ENCODE data around the gene RNF180. TPM values are rescaled to one million over a fixed set of nuclear protein-coding genes. Genes with fewer than 3 reads are reported as not detected.
A peak's percentile ranks its signal among the peaks of the same experiment; 100 is the strongest.

RNF180 gene
- total and polyA plus RNA-seq, 8 donors = 9.7 to 14.6 (median 12.2) TPM

DNA sequence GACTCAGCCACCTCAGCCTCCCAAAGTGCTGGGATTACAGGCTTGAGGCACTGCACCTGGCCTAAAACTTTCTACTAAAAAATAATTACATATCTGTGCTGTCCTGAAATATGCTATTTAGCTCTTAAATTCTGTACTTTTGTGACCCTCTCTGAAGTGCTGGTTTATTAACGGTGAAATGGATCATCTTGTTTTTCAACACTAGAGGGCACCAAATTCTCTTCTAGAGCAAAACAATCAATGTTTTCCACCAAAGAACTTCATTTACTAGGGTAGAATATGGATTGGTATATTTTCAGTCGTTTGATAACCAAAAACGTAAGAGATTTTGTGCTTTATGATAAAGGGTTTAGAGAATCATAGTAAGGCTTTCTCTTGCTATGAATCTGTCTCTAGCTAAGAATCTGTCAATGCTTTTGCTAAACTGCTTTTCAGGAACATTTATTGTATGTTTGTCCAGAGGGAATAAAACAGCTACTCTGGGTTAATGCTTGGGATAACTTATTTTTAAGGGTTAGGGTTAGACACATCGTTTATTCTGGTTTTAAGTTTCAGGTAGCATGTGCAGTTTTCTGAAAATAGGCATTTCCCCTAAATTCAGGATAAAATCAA is 63.6 kb downstream of the RNF180 start:
- H3K4me3 ChIP-seq = no peak overlapping the region
- intact Hi-C loops (cut with DNase I) = no loop called here
- H3K36me3 ChIP-seq = no peaks in the 10 kb centered on the region
- H3K9me3 ChIP-seq = no peaks in the 10 kb centered on the region
- H3K27ac ChIP-seq = no peak overlapping the region
- TF ChIP-seq, protein P1, sequence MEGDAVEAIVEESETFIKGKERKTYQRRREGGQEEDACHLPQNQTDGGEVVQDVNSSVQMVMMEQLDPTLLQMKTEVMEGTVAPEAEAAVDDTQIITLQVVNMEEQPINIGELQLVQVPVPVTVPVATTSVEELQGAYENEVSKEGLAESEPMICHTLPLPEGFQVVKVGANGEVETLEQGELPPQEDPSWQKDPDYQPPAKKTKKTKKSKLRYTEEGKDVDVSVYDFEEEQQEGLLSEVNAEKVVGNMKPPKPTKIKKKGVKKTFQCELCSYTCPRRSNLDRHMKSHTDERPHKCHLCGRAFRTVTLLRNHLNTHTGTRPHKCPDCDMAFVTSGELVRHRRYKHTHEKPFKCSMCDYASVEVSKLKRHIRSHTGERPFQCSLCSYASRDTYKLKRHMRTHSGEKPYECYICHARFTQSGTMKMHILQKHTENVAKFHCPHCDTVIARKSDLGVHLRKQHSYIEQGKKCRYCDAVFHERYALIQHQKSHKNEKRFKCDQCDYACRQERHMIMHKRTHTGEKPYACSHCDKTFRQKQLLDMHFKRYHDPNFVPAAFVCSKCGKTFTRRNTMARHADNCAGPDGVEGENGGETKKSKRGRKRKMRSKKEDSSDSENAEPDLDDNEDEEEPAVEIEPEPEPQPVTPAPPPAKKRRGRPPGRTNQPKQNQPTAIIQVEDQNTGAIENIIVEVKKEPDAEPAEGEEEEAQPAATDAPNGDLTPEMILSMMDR (IDR thresholded peaks at IDR 0.05) = peak in 1 of 2 donors; percentile 53
- H3K27me3 ChIP-seq = no peaks in the 10 kb centered on the region
- ATAC-seq = peak; percentile 40
- peak in 2 of 4 donors; percentile 27 to 37 for DNase-seq
- H3K4me1 ChIP-seq = no peaks in the 10 kb centered on the region

DNA sequence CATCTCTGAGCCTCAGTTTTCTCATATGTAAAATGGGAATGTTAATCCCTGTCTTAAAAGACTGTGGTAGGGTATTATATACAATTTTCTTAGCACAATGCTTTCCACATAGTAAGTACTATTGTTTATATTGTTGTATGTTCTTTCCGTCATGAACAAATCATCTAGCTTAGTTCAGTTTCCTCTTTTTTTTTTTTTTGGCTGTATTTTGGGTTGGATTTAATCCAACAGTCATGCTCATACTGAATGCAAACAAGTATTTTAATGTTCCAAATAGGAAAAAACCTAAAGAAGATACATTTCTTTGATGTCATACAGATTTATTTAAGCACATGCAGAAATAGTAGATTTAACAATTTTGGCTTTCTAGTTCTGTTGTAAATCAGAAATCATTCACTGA is 95.1 kb downstream of the RNF180 start:
- no peaks in the 10 kb centered on the region for H3K36me3 ChIP-seq
- TF ChIP-seq, protein P1 (IDR thresholded peaks at IDR 0.05) = no peak
- no peaks in the 10 kb centered on the region for H3K27me3 ChIP-seq
- peaks cover 0 to 16% of the 10 kb centered on the region in 2 donors for H3K9me3 ChIP-seq
- H3K4me3 ChIP-seq = no peak overlapping the region
- intact Hi-C loops (cut with DNase I) = no loop called here
- H3K4me1 ChIP-seq = no peaks in the 10 kb centered on the region
- DNase-seq (peak in 2 of 4 donors; percentile 17 to 43), ATAC-seq (no peak)
- no peak overlapping the region for H3K27ac ChIP-seq

DNA sequence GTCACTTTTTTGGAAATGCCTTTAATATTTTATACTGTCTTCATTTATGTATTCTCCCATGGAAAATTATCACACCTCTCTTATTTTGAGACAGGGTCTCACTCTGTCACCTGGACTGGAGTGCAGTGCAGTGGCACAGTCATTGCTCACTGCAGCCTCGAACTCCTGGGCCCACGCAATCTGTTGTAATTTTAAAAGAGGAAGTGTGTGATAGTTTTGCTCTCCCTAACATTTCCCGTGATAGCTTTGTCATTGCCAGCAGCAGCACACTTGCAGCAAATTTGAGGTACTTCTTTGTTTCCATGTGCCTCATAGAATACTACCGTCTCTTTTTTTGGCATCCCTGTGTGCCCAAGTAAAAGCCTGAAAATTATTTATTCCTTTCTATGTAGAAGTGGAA is 103.5 kb downstream of the RNF180 start:
- peaks cover 0 to 9% of the 10 kb centered on the region in 2 donors for H3K9me3 ChIP-seq
- no peaks in the 10 kb centered on the region for H3K4me1 ChIP-seq
- intact Hi-C loops (cut with DNase I) = no loop called here
- no peak for DNase-seq
- no peaks in the 10 kb centered on the region for H3K36me3 ChIP-seq
- no peaks in the 10 kb centered on the region for H3K27me3 ChIP-seq
- H3K4me3 ChIP-seq = no peak overlapping the region
- no peak for ATAC-seq
- no peak overlapping the region for H3K27ac ChIP-seq
- TF ChIP-seq, protein P1 (IDR thresholded peaks at IDR 0.05) = no peak

DNA sequence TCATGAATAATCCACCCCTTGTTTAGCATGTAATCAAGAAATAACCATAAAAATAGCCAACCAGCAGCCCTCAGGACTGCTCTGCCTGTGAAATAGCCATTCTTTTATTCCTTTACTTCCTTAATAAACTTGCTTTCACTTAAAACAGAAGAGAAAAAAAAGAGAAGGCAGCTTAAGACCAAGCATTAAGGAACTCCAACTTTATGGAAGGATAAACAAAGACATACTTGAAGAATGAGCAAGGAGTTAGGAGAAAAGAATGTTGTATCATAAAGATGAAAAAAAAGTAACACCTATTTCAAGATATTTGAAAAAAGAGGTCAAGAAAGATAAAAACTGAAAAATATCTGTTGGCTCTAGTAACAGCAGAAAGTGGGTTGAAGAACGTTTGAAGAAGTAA is 107.6 kb downstream of the RNF180 start:
- intact Hi-C loops (cut with DNase I) = no loop called here
- ATAC-seq = no peak
- no peaks in the 10 kb centered on the region for H3K4me1 ChIP-seq
- no peak overlapping the region for H3K27ac ChIP-seq
- no peaks in the 10 kb centered on the region for H3K36me3 ChIP-seq
- no peak for DNase-seq
- TF ChIP-seq, protein P1 (IDR thresholded peaks at IDR 0.05) = no peak
- H3K27me3 ChIP-seq = no peaks in the 10 kb centered on the region
- no peaks in the 10 kb centered on the region for H3K9me3 ChIP-seq
- H3K4me3 ChIP-seq = no peak overlapping the region

DNA sequence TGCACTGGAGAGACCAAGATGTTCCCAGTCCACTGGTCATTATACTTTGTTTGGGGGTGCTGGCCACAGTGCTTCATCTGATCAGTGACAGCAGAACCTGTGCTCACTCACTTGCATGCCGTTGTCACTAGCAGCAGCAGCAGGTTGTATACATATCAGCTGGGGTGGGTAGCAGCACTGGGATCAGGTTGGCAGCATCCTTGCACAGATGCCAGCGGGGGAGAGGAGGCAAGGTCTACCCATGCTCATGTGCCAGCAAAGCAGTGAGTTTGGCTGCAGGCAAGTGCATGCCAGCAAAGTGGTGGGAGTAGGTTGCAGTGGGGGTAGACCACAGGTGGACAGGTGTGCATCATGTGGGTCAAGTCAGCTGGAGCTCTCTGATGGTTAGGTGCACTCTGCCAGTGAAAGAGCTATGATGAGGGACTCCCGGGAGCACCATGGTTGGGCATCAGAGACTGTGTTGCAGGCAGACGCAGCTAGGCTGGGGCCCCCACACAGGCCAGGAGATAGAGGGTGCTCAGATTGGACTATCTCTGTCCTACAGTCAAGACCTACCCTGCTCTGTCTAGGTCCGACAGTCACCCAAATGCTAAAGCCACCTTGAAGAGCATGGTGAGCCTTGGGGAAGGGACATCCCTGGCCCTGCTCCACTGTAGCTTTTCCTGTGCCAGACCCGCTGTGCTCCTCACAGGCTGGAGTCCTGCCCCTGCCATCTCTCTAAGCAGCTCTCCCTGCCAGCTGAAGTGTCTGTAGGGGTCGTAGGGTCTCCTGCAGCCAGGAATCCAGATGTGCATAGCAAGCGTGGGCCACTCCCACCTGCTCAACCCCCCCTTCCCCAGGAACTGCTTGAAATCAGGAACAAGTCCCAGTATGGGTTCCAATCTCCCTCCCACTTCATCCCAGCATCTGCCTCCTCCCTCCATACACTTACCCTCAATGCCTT is 119.8 kb downstream of the RNF180 start:
- no peaks in the 10 kb centered on the region for H3K27me3 ChIP-seq
- TF ChIP-seq, protein P1 (IDR thresholded peaks at IDR 0.05) = no peak
- no peak for ATAC-seq
- peak in 1 of 4 donors; percentile 37 for DNase-seq
- H3K4me3 ChIP-seq = no peak overlapping the region
- no peaks in the 10 kb centered on the region for H3K4me1 ChIP-seq
- intact Hi-C loops (cut with DNase I) = no loop called here
- peaks cover 0 to 36% of the 10 kb centered on the region in 2 donors for H3K9me3 ChIP-seq
- H3K36me3 ChIP-seq = no peaks in the 10 kb centered on the region
- no peak overlapping the region for H3K27ac ChIP-seq

All from left lung (tissue), 10 donors.